Posterior vena cava (tissue), 2 donors: ENCODE data around the gene MAFB. TPM values are rescaled to one million over a fixed set of nuclear protein-coding genes. Genes with fewer than 3 reads are reported as not detected.
"Not testable (repeated sequence)": the region's sequence is repeated elsewhere in the genome, so short reads cannot be mapped to it uniquely, and the experiment has no call there.

ENCODE experiments used
- DNase-seq: peaks from one replicate; pipeline ENCODE4 v3.0.0-alpha.2; 2020; ENCODE audit warnings: low spot score
- intact Hi-C, 2 donors: fragments of 100-400 bp; cut with DNase I; formaldehyde crosslinking; loops; one replicate each; pipeline versions ENCODE4 v1.14.1 to v1.14.2; 2022 to 2023
- long read RNA-seq, 2 donors: library from polyadenylated mRNA; unstranded; transcript quantifications; one replicate each; pipeline ENCODE4 v2.0.0, GENCODE V29; 2020 to 2021
- total RNA-seq, 2 donors: library from RNA; stranded (reverse); fragmentation: NEBNext Ultra II Directional; extraction: Animal tissue kit (Norgen Biotek cat#: 25700); gene quantifications; one replicate each; pipeline ENCODE4 v1.2.1, GENCODE V29; 2021
- donor health status: DM: yes; HTN: yes; CAD: no.
- donor health status: DM: yes; HTN: yes; CAD: no.

The MAFB gene
- 10 to 100 TPM; 34.7 to 54.0 TPM for total RNA-seq
- long read RNA-seq, donor 1, transcript MAFB-201 (1 exons, 3,393 nt): major isoform, 69 of 69 reads
- long read RNA-seq, donor 1, partial matches to known transcripts: 0 of 69 reads
- long read RNA-seq, donor 1, other reads (novel, unspliced or antisense): 0 of 69 reads
- long read RNA-seq, donor 2, transcript MAFB-201 (1 exons, 3,393 nt): major isoform, 45 of 45 reads
- long read RNA-seq, donor 2, partial matches to known transcripts: 0 of 45 reads
- long read RNA-seq, donor 2, other reads (novel, unspliced or antisense): 0 of 45 reads

DNA sequence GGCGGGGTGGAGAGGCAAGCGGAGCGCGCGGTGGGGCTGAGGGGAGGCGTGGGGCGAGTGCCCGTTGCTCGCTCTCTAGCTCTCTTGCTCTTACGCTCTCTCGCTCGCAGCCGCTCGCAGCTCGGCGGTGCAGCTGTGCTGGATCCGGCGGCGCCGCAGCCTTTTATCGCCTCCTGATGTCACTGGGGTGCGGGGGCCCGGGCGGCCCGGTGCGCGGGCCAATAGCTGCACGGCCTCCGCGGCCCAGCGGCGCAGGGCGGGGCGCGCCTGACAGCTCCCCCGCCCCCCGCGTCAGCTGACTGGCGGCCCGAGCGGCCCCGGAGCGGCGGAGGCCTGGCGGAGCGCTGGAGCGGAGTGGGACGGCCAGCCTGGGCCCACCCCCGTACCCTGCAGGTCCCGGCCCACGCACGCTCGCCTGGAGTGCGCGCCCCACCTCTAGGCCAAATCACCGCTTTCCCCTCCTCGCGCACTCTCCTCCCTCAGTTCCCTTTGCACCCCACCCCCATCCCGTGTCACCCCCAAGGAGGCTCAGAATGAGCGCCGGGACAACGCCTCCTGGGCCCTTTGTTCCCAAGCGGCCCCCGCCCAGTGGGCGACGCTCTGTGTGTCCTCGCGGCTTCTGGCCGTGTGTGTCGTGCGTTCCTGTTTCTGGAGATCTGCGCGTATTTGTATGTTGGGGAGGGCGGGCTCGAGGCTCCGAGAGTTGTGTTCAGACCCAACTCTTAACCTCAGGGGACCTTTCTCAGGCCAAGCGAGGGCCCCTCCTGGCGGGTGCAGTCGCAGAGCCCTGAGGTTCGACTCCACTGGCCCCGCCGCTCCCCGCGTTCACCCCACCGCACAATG is at the start of gene MAFB:
Gene MAFB (minus strand): TSS at position 137 of the 843 bp plus-strand sequence. CDS start 386 bp downstream, outside the sequence.
- DNase-seq: peak; percentile 98
- intact Hi-C loops: loop anchor here in 1 of 2 donors (10.0 kb wide), 1 partner anchor 535 kb away; no protein-coding TSS in a partner anchor

DNA sequence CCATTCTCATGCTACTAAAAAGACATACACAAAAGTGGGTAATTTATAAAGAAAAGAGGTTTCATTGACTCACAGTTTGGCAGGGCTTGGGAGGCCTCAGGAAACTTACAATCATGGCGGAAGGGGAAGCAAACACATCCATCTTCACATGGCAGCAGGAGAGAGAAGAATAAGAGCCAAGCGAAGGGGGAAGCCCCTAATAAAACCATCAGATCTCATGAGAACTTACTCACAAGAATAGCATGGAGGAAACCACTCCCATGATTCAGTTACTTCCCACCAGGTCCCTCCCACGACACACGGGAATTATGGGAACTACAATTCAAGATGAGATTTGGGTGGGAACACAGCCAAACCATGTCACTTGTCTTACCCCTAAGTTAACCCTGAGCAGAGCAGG is 47.4 kb upstream of the MAFB start:
- intact Hi-C loops, DNase-seq: not testable (repeated sequence)

DNA sequence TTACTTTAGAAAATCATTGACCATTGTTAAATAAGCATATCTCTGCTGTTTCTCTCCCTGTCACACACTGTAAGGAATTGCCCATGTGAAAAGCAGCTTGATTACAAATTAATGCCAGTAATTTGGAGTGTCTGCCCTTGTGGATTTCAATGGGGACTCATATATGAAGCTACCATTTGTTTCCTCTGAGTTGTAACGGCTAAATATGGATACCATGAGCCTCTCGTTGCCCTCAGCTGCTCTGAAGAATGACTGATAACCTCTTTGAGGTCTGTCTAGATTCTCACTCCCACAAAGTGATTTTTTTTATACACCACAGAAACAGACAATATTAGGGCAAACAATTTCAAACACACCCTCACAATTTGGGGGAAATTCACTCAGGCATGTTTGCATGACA is 40.0 kb upstream of the MAFB start:
- no peak for DNase-seq
- intact Hi-C loops: no loop called here

DNA sequence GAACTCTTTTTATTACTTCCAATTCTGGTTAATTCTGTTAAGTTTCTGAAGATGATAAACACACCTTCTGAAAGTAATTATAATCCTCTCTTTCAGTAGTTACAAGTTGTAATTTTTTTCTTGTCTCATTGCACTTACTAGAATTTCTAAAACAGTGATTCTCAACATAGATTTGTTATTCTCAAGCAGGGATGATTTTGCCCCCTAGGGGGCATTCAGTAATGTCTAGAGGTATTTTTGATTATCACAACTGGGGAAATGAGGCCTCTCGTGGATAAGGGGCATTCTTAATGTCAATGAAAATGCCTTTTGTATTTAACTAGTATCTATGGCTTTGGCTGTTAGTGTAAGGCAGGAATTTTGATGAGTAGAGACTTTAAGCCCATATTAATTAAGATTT is 39.4 kb upstream of the MAFB start:
- DNase-seq: no peak
- intact Hi-C loops: no loop called here

DNA sequence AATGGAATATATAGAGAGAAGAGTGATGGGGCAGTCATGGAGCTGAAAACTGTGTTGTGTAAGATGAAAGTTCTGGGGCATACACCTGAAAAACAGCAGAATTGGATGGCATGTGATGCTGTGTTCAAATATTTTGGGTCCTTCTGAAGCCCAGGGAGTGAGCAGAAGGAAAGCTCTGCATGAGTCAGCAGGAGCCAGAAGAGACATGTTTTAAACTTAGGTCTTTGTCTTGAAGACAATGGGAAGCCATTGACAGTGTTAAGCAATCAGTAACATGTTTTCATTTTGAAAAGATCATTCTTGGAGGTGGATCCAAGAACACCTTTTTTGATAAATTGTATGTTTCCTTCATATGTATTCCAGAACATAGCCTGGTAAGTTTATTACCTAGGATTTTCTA is 38.9 kb upstream of the MAFB start:
- intact Hi-C loops: no loop called here
- DNase-seq: no peak

DNA sequence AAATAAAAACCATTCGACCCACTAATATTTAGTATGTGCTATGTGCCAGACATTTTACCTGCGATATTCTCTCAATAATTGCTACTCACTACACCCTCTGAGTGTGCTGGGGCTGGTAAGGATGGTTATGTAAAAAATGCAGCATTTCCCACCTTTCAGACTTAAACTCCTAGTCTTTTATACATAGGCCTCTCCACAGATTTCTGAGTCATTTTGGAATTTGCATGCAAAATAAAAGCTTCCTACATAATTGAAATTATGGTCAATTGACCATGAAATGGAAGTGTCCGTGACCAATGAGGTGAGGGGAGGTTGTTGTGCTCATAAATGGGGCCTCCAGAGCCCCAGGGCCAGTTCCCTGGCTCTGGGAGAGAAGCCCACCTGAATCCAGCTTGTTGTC is 37.7 kb upstream of the MAFB start:
- intact Hi-C loops: no loop called here

DNA sequence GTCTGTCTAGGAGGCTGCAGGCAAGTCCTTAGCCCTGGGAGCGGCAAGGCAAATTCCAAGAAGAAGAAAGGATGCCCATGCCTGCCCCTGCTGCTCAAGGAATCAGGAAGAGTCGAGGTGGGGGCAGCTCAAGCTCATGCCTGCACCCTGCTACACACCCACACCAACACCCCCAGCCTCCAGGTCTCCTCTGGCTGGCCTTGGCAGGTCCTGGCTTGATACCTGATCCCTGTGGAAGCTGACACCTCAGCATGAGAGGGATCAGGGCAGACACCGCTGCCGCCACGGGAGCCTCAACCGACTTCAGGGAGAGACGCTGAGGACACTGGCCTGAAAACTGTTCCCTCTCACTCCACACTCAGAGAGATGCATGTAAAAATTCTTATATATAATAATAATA is 35.5 kb upstream of the MAFB start:
- DNase-seq: no peak
- intact Hi-C loops: loop anchor here in 1 of 2 donors (1.0 kb wide), 1 partner anchor 43 kb away; no protein-coding TSS in a partner anchor

More for the DNA sequence above, 37.7 kb upstream of the MAFB start:
- DNase-seq: no peak

DNA sequence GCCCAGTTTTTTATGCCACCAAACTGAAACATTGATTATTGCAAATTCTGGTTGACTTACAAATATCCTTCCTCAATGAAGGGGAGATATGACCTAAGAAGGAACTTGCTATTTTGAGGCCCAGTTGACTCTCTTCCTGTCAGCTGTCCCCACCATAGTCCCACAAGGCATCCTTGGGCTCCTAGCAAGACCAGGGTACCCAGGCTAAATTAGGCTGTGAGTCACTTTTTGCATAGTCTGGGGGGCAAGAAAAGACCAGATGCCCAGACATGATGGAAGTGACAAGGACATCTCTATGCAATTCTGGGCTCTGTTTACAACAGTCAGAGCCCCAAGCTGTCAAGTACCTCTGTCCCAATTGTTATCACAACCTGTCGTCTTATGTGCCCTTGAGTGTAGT is 31.8 kb upstream of the MAFB start:
- intact Hi-C loops: no loop called here

DNA sequence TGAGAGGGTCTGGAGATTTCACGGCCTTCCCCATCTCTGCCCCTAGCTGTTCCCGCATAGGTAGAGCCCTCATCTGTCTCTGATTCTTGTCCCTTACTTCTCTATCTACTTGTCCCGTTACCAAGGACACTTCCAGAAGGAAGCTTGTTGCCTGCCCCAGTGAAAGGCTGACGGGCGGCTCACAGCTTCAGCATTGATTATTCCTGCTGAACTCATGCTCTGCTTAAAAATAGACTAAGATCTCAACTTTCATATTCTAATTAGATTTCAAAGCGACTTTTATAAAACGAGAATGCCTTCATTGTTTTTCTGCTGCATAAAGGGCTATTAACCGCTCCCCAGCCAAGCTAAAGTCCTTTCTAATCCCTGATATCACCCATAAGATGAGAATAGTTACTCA is 31.1 kb upstream of the MAFB start:
- intact Hi-C loops: no loop called here
- no peak for DNase-seq

More for the DNA sequence above, 31.8 kb upstream of the MAFB start:
- DNase-seq: no peak

DNA sequence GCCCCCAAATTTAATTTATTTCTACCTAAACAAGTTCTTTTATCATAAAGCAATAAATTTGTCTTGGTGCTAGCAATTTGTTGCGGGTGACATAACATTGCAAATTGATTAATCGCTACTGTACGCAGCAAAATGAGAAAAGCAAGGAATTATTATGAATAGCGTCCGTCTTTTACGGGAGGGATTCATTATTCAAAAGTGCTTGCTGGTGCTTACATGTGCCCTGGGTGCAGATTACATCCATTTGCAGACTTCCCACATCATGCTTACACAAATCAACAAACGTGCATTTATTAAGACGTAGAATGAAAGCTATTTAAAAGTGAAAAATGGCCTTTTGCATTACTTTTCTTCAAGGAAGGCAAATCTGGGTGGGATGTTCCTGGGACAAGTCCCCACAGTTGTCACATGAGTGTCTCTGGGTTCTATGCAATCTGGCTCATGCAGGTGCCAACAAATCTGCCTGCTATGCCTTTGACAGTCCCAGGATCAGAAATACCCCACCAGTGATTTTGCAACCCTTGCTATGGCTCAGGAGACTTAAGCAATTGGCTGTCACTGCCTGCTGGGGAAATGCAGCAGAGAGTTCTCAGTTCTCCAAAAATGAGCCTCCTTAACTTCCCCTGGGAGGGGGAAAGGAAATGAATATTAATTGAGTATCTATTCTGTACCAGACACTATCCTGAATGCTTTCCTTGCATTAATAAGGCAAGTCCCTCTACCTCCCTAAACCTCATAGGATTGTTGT is 30.1 kb upstream of the MAFB start:
- intact Hi-C loops: no loop called here
- DNase-seq: no peak

DNA sequence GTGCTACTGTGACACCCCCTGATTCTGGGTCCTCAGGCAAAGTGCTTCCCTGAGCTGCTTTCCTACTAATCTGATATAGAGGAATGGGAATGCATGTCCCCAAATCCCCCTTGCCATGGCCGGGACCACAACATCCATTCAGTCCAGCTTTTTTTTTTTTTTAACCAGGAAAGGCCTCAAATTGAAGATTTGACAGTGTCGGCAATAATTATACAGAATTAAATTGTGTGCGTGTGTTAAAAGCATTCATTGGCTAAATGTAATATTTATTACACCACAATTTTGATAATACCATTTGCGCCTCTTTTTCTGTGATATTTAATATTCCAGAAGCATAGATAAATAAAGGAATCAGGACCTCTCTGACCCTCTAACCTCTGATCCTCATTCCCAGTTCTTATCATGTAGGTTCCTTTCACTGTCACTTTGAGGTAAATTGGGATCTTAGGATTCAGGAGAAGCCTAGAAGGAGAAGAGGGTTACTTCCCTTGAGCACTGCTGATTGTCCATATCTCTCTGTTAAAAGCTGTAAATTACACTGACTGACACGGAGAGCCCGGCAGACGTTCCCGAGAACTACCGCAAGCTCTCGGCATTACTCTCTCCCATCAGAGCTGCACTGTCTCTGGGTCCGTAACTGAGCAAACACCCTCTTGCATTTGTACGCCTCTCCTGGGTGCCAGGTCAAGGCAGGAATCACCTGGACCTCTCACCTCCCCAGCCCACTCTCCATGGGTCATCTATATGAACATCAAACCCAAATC is 29.4 kb upstream of the MAFB start:
- DNase-seq: no peak

DNA sequence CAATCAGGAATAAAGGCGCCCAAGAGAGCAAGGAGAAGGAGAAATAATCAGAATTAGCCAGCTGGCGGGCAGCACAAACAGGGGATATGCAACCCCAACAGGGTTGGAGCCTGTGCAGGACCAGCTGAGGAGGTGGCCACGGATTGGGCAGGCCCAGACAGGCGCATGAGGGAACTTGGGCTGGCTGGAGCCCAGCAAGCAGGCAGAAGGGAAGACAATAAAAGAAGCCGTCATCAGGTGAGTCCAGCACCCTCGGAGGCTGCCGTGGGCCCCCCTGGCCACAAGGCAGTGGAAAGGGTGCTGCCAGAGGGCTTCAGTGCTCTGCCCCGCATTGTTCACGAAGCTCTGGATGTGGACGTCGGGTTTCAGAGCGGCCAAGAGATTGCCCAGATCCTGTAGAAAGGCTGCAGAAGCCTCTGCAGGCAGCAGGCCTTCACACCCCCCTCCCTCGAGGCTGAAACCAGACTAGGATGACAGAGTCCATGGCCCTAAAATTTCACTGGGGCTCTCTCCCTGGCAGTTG is 28.4 kb upstream of the MAFB start:
- DNase-seq: no peak
- intact Hi-C loops: no loop called here

More for the DNA sequence above, 29.4 kb upstream of the MAFB start:
- intact Hi-C loops: no loop called here

DNA sequence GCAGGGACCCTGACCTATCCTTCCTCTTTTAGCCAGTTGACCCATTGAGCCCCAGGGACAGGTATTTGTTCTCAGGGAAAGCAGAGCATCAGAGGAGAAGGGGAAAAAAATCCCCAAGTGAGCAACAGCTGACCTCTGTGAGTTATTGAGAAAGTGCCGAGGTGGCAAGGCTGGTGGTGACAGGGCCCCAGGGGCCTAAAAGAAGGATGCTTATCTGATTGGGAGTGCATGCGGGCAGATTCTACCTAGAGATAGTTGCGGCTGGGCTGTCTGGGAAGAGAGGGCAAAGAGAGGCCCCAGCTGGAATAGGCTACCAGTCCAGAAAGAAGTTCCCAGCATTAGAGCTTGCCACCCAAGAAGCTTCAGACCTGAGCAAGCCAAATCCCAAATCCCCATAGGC is 26.5 kb upstream of the MAFB start:
- DNase-seq: no peak
- intact Hi-C loops: no loop called here

DNA sequence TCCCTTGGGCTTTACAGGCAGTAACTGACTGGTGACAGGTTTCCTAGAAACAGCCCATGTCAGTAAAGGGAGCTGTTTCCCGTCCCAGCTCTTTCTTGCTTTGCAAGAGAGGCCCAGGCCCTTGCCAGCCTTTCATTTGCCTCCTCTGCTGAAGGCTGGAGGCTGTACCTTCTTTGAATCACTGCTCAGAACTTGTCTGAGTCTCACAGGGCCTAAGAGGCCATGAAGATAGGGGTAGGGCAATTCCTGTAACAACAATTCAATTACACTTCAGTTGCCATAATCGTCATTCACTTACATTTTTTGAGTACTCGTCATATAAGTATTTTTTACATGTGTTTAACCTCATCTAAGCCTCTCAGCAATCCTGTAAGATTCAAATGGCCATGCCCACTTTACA is 25.9 kb upstream of the MAFB start:
- intact Hi-C loops: no loop called here
- DNase-seq: no peak

DNA sequence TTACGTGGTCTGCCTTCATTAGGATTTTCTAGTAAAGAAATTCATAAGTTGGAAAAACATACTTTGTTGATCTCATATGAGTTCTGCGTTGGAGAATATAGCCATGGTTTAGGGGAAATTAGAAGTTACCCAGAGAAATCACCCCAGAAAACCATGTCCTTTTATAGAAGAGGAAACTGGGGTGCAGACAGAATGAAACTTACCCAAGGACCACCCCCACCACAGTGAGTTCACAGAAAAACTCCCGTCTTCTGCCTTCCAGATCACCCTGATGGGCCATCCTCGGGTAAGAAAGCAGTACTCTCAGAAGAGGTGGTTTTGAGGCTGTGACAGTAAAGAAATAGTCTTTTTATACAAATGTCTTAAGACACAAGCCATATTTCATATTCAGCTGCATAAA is 25.1 kb upstream of the MAFB start:
- DNase-seq: no peak
- intact Hi-C loops: no loop called here

DNA sequence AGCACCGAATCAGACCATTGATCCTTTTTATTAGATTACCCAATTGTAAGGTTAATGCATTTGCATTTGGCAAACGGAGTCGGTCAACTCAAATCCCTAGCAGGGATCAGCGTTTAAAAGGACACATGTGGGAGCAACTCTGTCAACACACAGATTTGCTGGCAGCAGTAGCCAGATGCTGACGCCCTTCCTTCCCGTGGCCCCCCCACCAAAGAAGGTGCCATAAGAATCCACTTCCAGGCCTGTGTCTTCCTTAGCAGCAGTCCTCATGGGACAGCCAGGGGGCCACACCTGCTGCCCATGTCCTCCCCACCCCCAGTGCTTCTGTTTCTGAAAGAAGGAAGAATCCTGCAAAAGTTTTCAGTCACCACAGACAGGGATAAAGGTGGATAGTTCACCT is 24.5 kb upstream of the MAFB start:
- no peak for DNase-seq

DNA sequence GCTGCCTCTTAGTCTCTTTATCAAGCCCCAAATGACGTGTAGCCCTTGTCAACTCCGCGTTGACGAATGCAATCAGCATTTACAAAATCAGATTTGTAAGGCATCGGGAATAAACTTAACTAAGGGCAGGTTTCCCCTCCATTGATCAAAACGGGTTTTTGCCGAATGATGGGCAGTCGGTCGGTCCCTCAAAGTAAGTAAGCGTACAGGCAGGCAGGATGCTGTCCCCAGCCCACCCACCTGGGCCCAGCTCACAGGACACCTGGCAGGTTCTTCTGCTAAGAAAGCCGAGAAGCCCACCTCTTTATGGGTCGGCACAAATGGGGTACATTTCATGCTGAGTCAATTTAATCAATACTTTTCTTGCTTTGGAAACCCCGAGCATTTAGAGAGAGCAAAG is 22.0 kb upstream of the MAFB start:
- no peak for DNase-seq
- intact Hi-C loops: no loop called here

More for the DNA sequence above, 24.5 kb upstream of the MAFB start:
- intact Hi-C loops: no loop called here

DNA sequence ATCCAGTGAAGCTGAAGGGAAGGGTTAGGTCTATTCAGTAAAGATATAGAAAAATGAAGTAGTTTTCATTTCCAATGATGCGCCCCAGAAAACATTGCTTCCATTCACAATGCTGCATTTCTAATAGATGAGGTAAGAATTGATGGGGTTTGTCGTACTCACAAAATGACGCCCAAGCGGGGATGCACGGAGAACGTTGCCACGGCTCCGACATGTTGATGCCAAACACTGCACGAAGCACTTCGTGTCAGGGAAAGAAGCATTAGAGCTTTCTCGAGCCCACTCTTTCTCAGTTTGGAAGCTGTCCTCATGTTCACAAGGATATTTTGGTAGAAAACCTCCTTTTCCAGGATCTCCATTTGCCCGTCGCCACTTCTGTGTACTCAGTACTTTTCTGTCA is 21.6 kb upstream of the MAFB start:
- DNase-seq: no peak
- intact Hi-C loops: no loop called here

DNA sequence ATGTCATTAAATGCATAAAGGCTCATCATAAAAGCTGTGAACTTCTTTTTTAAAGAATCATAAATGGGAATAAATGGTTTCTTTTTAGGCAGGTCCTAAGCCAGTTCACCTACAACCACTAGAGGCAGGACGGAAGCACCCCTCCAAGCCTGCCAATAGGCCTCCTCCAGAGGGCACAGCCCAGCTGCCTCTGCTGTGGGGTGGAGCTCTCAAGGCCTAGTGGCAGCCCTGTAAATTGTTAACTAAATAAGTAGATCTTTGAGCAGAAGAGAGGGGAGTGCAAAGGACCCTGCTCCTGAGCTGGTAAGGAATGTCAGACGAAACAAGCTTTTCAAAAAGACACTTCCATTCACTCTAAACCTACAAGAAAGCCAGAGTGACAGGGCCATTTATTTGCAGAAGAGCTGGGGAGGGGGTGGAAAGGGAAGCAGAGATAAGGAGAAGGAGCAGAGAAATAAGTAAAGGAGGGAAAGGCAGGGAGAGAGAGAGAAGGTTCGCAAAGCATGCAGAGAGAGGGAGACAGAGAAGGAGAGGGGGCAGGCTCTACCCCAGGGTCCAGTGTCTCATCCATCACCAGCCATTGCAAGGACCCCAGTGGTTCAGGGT is 18.0 kb upstream of the MAFB start:
- intact Hi-C loops: no loop called here
- no peak for DNase-seq
